PFSK-1 (cell line): ENCODE data around the gene SPINT2.

Experiments
- POLR2AphosphoS5 ChIP-seq: IDR thresholded peaks from 2 replicates; pipeline ENCODE4 v1.6.1; 2012; ENCODE audit warnings: low read depth, mild to moderate bottlenecking, control low read depth, low read length, moderate library complexity
- SIN3A ChIP-seq: IDR thresholded peaks from 2 replicates; pipeline ENCODE4 v1.6.1; 2012; ENCODE audit warnings: mild to moderate bottlenecking, low read length, moderate library complexity, borderline replicate concordance; ENCODE audit not compliant: insufficient read depth

DNA sequence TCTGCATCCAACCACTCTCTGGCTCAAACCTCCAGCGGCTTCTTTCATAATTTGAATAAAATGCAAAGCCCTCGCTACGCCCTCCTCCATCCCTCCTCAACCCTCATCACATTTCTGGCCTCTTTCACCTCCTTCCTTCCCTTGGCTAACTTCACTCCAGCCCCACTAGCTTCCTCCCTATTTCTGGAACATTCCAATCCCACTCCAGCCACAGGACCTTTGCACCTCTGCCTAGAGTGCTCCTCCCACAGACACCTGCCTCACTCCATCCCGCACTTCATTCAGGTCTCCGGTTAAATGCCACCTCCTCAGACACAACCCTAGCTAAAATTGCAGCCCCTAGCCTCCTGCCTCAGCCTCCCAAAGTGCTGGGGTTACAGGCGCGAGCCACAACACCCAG lies 32.5 kb upstream of the SPINT2 start:
- TF ChIP-seq POLR2AphosphoS5 (no peak), SIN3A (no peak)
